HCT116 (cell line): ENCODE results near the gene KAZN. TPM values are rescaled to one million over a fixed set of nuclear protein-coding genes. Genes with fewer than 3 reads are reported as not detected.

Experiments used
- ATAC-seq: fragments of 200-7000 bp; cut with Tn5 transposase; 2 replicates; pipeline ENCODE4 v1.9.1; 2020; ENCODE audit warnings: mild to moderate bottlenecking, moderate library complexity
- BruUV-seq: library from RNA; stranded (reverse); fragments of 400-500 nt; replicated peaks from 2 replicates; lab custom pipeline; 2021; lab: Mats Ljungman, UMichigan
- CTCF ChIA-PET: fragments of 300-600 bp; sonication (Branson Sonifier 250); formaldehyde crosslinking; loops from one replicate; lab custom pipeline; 2021; ENCODE audit warnings: antibody characterized with exemption; lab: Charles Lee
- POLR2A ChIA-PET: fragments of 300-600, 350-600 bp; sonication (Branson Sonifier 250); formaldehyde crosslinking; loops from one replicate; lab custom pipeline; 2021; ENCODE audit warnings: antibody characterized with exemption; lab: Charles Lee
- RAD21 ChIA-PET, 2 experiments: fragments of 300-600 bp; sonication (Branson Sonifier 250); formaldehyde crosslinking; loops; one replicate each; lab custom pipeline; 2023; ENCODE audit warnings: low total read pairs in 2 of 2; ENCODE audit not compliant: uncharacterized antibody in 2 of 2, unreplicated experiment in 2 of 2, low non-redundant PET in 1 of 2; lab: Charles Lee
- DNase-seq: peaks from one replicate; pipeline ENCODE4 v3.0.0-alpha.2; 2010; ENCODE audit warnings: low read depth, low spot score
- H2AFZ ChIP-seq: fragments of 200-600 bp; shearing (Covaris generic), sonication (generic); 2 replicates; pipeline ENCODE4 v1.6.1; 2017; ENCODE audit warnings: low read depth, mixed run types, mixed read lengths, antibody characterized with exemption, low read length; ENCODE audit not compliant: poor library complexity, severe bottlenecking
- H3K27ac ChIP-seq: 2 replicates; pipeline ENCODE4 v1.5.1; 2012; ENCODE audit warnings: low read depth, low read length
- H3K27me3 ChIP-seq: fragments of 200-600 bp; sonication (generic); 2 replicates; pipeline ENCODE4 v1.6.1; 2016; ENCODE audit warnings: mixed run types, low read length, mixed read lengths; ENCODE audit not compliant: insufficient read depth
- H3K36me3 ChIP-seq, 2 experiments: fragments of 200-500 bp in 1 of 2; fragments of 200-600 bp in 1 of 2; sonication (Bioruptor generic) in 1 of 2; sonication (generic) in 1 of 2; 2 replicates each; pipeline versions ENCODE4 v1.5.1 to v1.6.1; 2014 to 2016; ENCODE audit warnings: low read length in 2 of 2, inconsistent platforms in 1 of 2, mixed read lengths in 1 of 2, mixed run types in 1 of 2; ENCODE audit not compliant: insufficient read depth in 2 of 2, control insufficient read depth in 1 of 2
- H3K4me1 ChIP-seq, 2 experiments: fragments of 200-600 bp in 1 of 2; sonication (generic) in 1 of 2; 2 replicates each; pipeline versions ENCODE4 v1.5.1 to v1.6.1; 2012 to 2017; ENCODE audit warnings: low read length in 2 of 2, inconsistent platforms in 1 of 2, mild to moderate bottlenecking in 1 of 2, mixed read lengths in 1 of 2, mixed run types in 1 of 2, moderate library complexity in 1 of 2; ENCODE audit not compliant: insufficient read depth in 2 of 2, control insufficient read depth in 1 of 2
- H3K4me2 ChIP-seq: fragments of 200-600 bp; sonication (generic); 2 replicates; pipeline ENCODE4 v1.6.1; 2017; ENCODE audit warnings: mixed run types, low read length, mixed read lengths
- H3K4me3 ChIP-seq, 2 experiments: fragments of 200-600 bp in 1 of 2; sonication (generic) in 1 of 2; replicated peaks in 1 of 2; 2 replicates each; pipeline ENCODE4 v1.5.1; 2011 to 2016; ENCODE audit warnings: low read length in 2 of 2, control low read depth in 1 of 2, low read depth in 1 of 2, mild to moderate bottlenecking in 1 of 2, mixed read lengths in 1 of 2, mixed run types in 1 of 2
- H3K79me2 ChIP-seq: fragments of 200-600 bp; sonication (generic); 2 replicates; pipeline ENCODE4 v1.6.1; 2017; ENCODE audit warnings: mild to moderate bottlenecking, mixed run types, low read length, moderate library complexity, mixed read lengths; ENCODE audit not compliant: insufficient read depth
- H3K9ac ChIP-seq: fragments of 200-600 bp; sonication (generic); 2 replicates; pipeline ENCODE4 v1.6.1; 2016; ENCODE audit warnings: low read length, mixed read lengths
- H3K9me2 ChIP-seq: fragments of 200-600 bp; sonication (generic), shearing (Covaris generic); 2 replicates; pipeline ENCODE4 v1.6.1; 2017; ENCODE audit warnings: mixed run types, mild to moderate bottlenecking, moderate library complexity; ENCODE audit not compliant: insufficient read depth
- H3K9me3 ChIP-seq, 2 experiments: fragments of 200-500 bp in 1 of 2; fragments of 200-600 bp in 1 of 2; sonication (Bioruptor generic) in 1 of 2; sonication (generic) in 1 of 2; 2 replicates each; pipeline ENCODE4 v1.6.1; 2014 to 2017; ENCODE audit warnings: low read length in 2 of 2, mixed read lengths in 2 of 2, inconsistent platforms in 1 of 2, low read depth in 1 of 2, mild to moderate bottlenecking in 1 of 2, mixed run types in 1 of 2, moderate library complexity in 1 of 2; ENCODE audit not compliant: control insufficient read depth in 1 of 2, insufficient read depth in 1 of 2
- H4K20me1 ChIP-seq: fragments of 200-600 bp; sonication (generic), shearing (Covaris generic); 2 replicates; pipeline ENCODE4 v1.6.1; 2017; ENCODE audit warnings: mixed run types, mild to moderate bottlenecking, moderate library complexity; ENCODE audit not compliant: insufficient read depth
- ATF3 ChIP-seq: IDR thresholded peaks from 2 replicates; pipeline ENCODE4 v1.6.1; 2012
- CBX3 ChIP-seq: IDR thresholded peaks from 2 replicates; pipeline ENCODE4 v1.6.1; 2012; ENCODE audit warnings: low read depth
- CEBPB ChIP-seq: IDR thresholded peaks from 2 replicates; pipeline ENCODE4 v1.6.1; 2012; ENCODE audit warnings: low read depth
- CTCF ChIP-seq, 3 experiments: fragments of 200-600 bp in 1 of 3; sonication (generic) in 1 of 3; IDR thresholded peaks in 2 of 3; conservative IDR thresholded peaks in 1 of 3; 2 replicates each; pipeline ENCODE4 v1.5.1; 2012 to 2017; ENCODE audit warnings: low read depth in 2 of 3, low read length in 2 of 3, antibody characterized with exemption in 1 of 3, borderline replicate concordance in 1 of 3, control low read depth in 1 of 3, mild to moderate bottlenecking in 1 of 3, mixed read lengths in 1 of 3, mixed run types in 1 of 3, moderate library complexity in 1 of 3; ENCODE audit not compliant: insufficient read depth in 1 of 3
- ELF1 ChIP-seq: IDR thresholded peaks from 2 replicates; pipeline ENCODE4 v1.6.1; 2012; ENCODE audit warnings: low read depth, borderline replicate concordance
- EZH2 ChIP-seq: fragments of 200-600 bp; sonication (generic); IDR thresholded peaks from 2 replicates; pipeline ENCODE4 v1.6.1; 2017; ENCODE audit warnings: antibody characterized with exemption, mixed run types
- FOSL1 ChIP-seq: IDR thresholded peaks from 2 replicates; pipeline ENCODE4 v1.6.1; 2012; ENCODE audit warnings: low read depth
- JUND ChIP-seq: IDR thresholded peaks from 2 replicates; pipeline ENCODE4 v1.6.1; 2012
- MAX ChIP-seq: IDR thresholded peaks from 2 replicates; pipeline ENCODE4 v1.6.1; 2012
- POLR2AphosphoS5 ChIP-seq: IDR thresholded peaks from 2 replicates; pipeline ENCODE4 v1.6.1; 2011; ENCODE audit warnings: mild to moderate bottlenecking, low read depth, low read length, moderate library complexity
- RAD21 ChIP-seq: IDR thresholded peaks from 2 replicates; pipeline ENCODE4 v1.6.1; 2012; ENCODE audit warnings: low read depth, mild to moderate bottlenecking
- REST ChIP-seq: IDR thresholded peaks from 2 replicates; pipeline ENCODE4 v1.6.1; 2012; ENCODE audit warnings: low read depth
- SP1 ChIP-seq: IDR thresholded peaks from 2 replicates; pipeline ENCODE4 v1.6.1; 2012; ENCODE audit warnings: low read depth
- TCF7L2 ChIP-seq: IDR thresholded peaks from 2 replicates; pipeline ENCODE4 v1.7.0; 2011; ENCODE audit warnings: borderline replicate concordance, inconsistent platforms; ENCODE audit not compliant: insufficient read depth, insufficient read length; ENCODE audit errors: extremely low read depth
- ZNF274 ChIP-seq: fragments of 200-500 bp; sonication (Bioruptor generic); IDR thresholded peaks from 2 replicates; pipeline ENCODE4 v1.6.1; 2014; ENCODE audit warnings: mild to moderate bottlenecking, low read depth, low read length, inconsistent platforms
- intact Hi-C: fragments of 100-400 bp; cut with micrococcal nuclease; formaldehyde crosslinking; loops from 2 replicates; pipeline ENCODE4 v1.10.0; 2022
- total RNA-seq: library from RNA; stranded (reverse); gene quantifications from one replicate; pipeline ENCODE4 v1.2.1, GENCODE V29; 2021; ENCODE audit not compliant: unreplicated experiment

Gene KAZN
- total RNA-seq, 1 experiment from 2014 or later = 13.4 TPM

GRCh38 chr1:14606632-14607031 is 8.1 kb downstream of the KAZN start:
- ChIA-PET RAD21 (no interaction called here), POLR2A (no interaction called here), CTCF (no interaction called here)
- Histone ChIP-seq H3K4me2 (no peak overlapping the region), H2AFZ (no peak overlapping the region), H3K36me3 (no peaks in the 10 kb centered on the region), H3K9me2 (no peaks in the 10 kb centered on the region), H3K27me3 (peaks cover 42% of the 10 kb centered on the region), H3K79me2 (no peaks in the 10 kb centered on the region), H3K4me1 (no peaks in the 10 kb centered on the region), H3K9ac (no peak overlapping the region), H3K4me3 (no peak overlapping the region), H4K20me1 (no peaks in the 10 kb centered on the region), H3K27ac (no peak overlapping the region), H3K9me3 (no peaks in the 10 kb centered on the region)
- no peak for ATAC-seq
- BruUV-seq = no TSS peak
- intact Hi-C loops = no loop called here
- no peak for DNase-seq
- no peak for TF ChIP-seq ATF3
- TF ChIP-seq TCF7L2 = no peak
- 0 out of 6 replicates have a peak, but pooled peaks of 2 of the 3 experiments have one; percentile 14 to 16 for TF ChIP-seq CTCF (IDR thresholded peaks at IDR 0.05 in 2 of 3, conservative IDR thresholded peaks at IDR 0.05 in 1 of 3; ENCODE audit: borderline replicate concordance in 1 of 3, insufficient read depth in 1 of 3, low read depth in 2 of 3, low read length in 2 of 3)
- peak; percentile 42 for TF ChIP-seq RAD21

GRCh38 chr1:14607295-14607694 is 8.8 kb downstream of the KAZN start:
- H2AFZ ChIP-seq = no peak overlapping the region
- ChIA-PET POLR2A (no interaction called here), CTCF (no interaction called here), RAD21 (no interaction called here)
- H3K9ac ChIP-seq = no peak overlapping the region
- H3K79me2 ChIP-seq = no peaks in the 10 kb centered on the region
- no peaks in the 10 kb centered on the region for H4K20me1 ChIP-seq
- intact Hi-C loops = no loop called here
- no peak overlapping the region for H3K27ac ChIP-seq
- no peak for ATAC-seq
- no TSS peak for BruUV-seq
- peaks cover 38% of the 10 kb centered on the region for H3K27me3 ChIP-seq
- no peak for DNase-seq
- H3K9me2 ChIP-seq = no peaks in the 10 kb centered on the region
- no peak overlapping the region for H3K4me2 ChIP-seq
- no peaks in the 10 kb centered on the region for H3K9me3 ChIP-seq
- no peaks in the 10 kb centered on the region for H3K36me3 ChIP-seq
- no peaks in the 10 kb centered on the region for H3K4me1 ChIP-seq
- no peak overlapping the region for H3K4me3 ChIP-seq
- TF ChIP-seq POLR2AphosphoS5 (no peak), EZH2 (no peak), MAX (no peak), RAD21 (no peak), ELF1 (no peak), FOSL1 (no peak), CBX3 (no peak), TCF7L2 (no peak), ZNF274 (no peak), SP1 (no peak), ATF3 (no peak), JUND (no peak), REST (no peak), CEBPB (no peak)
